ENCODE measurements around the gene HAUS7.

- TF ChIP-seq, protein P1, sequence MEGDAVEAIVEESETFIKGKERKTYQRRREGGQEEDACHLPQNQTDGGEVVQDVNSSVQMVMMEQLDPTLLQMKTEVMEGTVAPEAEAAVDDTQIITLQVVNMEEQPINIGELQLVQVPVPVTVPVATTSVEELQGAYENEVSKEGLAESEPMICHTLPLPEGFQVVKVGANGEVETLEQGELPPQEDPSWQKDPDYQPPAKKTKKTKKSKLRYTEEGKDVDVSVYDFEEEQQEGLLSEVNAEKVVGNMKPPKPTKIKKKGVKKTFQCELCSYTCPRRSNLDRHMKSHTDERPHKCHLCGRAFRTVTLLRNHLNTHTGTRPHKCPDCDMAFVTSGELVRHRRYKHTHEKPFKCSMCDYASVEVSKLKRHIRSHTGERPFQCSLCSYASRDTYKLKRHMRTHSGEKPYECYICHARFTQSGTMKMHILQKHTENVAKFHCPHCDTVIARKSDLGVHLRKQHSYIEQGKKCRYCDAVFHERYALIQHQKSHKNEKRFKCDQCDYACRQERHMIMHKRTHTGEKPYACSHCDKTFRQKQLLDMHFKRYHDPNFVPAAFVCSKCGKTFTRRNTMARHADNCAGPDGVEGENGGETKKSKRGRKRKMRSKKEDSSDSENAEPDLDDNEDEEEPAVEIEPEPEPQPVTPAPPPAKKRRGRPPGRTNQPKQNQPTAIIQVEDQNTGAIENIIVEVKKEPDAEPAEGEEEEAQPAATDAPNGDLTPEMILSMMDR (IDR thresholded peaks at IDR 0.05): peak in 2 of 4 experiments; percentile 7 to 34
- TF ChIP-seq POLR2A (IDR thresholded peaks at IDR 0.05) (no peak), EP300 (IDR thresholded peaks at IDR 0.05) (no peak), POLR2AphosphoS5 (IDR thresholded peaks at IDR 0.05) (no peak)
Observed at GRCh38 chrX:153400146-153401132, 69.9 kb downstream of the HAUS7 start.
